Motor neuron (in vitro differentiated cells): ENCODE data around the gene SAE1. TPM values are rescaled to one million over a fixed set of nuclear protein-coding genes. Genes with fewer than 3 reads are reported as not detected.

Experiments
- ATAC-seq, 8 experiments: fragments of 200-7000 bp; cut with Tn5 transposase; replicated peaks in 6 of 8; 2 replicates each; pipeline ENCODE4 v1.8.0; 2021; ENCODE audit warnings: mild to moderate bottlenecking in 8 of 8, moderate library complexity in 8 of 8
- H3K27ac ChIP-seq, 2 donors: fragments of 250-450 bp; sonication (Bioruptor Pico); 2 replicates each; pipeline ENCODE4 v1.9.0; 2021; ENCODE audit warnings: antibody characterized with exemption in 2 of 2, mild to moderate bottlenecking in 2 of 2, moderate library complexity in 1 of 2
- H3K4me1 ChIP-seq, 2 donors: fragments of 250-450 bp; sonication (Bioruptor Pico); replicated peaks in 1 of 2; 2 replicates each; pipeline ENCODE4 v1.6.1; 2021; ENCODE audit warnings: antibody characterized with exemption in 2 of 2, mild to moderate bottlenecking in 2 of 2, moderate library complexity in 1 of 2
- H3K4me3 ChIP-seq, 5 donors: fragments of 250-450 bp; sonication (Bioruptor Pico); 2 replicates each; pipeline ENCODE4 v1.9.0; 2021; ENCODE audit warnings: antibody characterized with exemption in 5 of 5, mild to moderate bottlenecking in 5 of 5, moderate library complexity in 4 of 5
- WGBS, 10 experiments: fragments of 450-650 bp; shearing (Covaris generic); methylation state at CpG; one replicate each; pipeline ENCODE4 v1.0.0; 2022; 5-methylcytosine and 5-hydroxymethylcytosine counted together
- in situ Hi-C, 9 experiments: fragments of 400-800 bp; cut with MboI; loops; one replicate each; pipeline ENCODE4 v1.15.0; 2021; ENCODE audit warnings: low sequenced_read_pairs in 9 of 9, low pct_unique_long_range_greater_than_20kb in 2 of 9; ENCODE audit not compliant: unreplicated experiment in 9 of 9
- total RNA-seq, 8 experiments: library from RNA; unstranded; fragments of 300-600 nt; gene quantifications; 2 replicates each; pipeline versions ENCODE4 v1.2.3 to v1.2.4, GENCODE V29; 2022

SAE1 gene
- total RNA-seq, 8 experiments from 2014 or later = 76.2 to 197 (median 91.7) TPM

DNA sequence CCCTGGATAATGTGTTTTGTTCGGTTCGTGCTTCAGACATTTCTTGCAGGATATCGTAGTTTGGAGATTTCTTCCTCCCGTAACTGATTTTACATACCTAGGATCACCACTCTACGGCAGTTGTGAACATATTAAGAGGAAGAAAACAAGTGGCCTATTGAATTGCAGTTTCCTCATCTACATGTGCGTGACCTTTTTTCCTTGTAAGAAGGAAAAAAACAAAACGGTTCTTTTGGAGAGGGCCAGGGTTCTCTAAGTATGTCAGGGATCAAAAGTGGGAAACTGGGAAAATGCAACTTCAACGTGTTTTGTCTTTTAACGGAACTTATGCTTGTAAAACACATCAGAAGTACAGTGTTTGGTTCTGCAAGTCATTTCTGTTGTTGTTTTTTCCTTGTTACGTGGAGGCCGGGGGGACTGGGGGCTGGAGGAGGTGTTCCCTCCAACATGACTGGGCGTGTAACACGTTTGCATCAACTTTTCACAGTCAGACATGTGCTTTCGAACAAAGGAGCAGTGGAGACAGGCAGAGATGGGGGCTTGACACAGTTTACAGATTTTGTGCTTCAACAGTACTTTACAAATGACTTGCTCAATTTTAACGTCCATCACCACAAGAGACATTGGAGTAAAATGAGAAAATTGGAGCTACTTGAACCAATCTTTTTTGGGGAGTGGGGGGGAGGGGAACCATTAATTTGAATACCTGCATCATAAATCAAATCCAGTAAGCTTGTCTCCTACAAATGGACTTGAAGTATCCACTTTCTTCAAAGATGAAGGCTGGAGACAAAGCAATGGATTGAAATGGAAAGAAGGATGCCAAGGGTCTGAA, 20.9 kb upstream of the SAE1 start:
- ATAC-seq = no peak
- in situ Hi-C loops = no loop called here
- Histone ChIP-seq H3K4me1 (peaks cover 35 to 41% of the 10 kb centered on the region in 2 donors), H3K27ac (peak overlapping the region; percentile 100), H3K4me3 (peak overlapping the region; percentile 64 to 84 (median 67))
- WGBS, 10 experiments = 2 to 29% (median 7%) methylated on average over 3 to 14 of the region's 15 CpGs; no CpG with 5 or more reads in 1 of the 10 experiments

DNA sequence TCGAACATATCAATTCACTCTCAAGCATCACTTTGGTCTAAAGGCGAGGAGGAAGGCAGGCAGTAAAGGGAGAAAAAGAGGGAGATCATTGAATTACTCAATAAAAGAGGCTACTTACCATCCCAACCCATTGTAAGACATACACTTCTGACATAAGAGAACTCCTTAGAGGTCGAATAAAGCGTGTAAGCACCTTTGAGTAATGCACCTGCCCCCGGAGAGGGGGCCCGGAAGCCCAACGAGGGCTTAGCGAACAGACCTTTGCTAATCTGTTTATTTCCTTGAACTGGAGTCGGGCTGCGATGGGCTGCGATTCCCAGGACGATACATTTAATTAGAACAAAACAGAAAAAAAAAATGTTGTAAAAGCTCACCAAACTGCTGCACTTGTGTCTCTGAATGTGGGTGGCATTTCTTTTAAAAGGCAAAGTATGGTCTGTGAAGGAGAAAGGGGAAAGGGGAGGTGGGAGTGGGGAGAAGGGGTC, 20.1 kb upstream of the SAE1 start:
- ATAC-seq = no peak
- Histone ChIP-seq H3K4me1 (peaks cover 35 to 41% of the 10 kb centered on the region in 2 donors), H3K4me3 (peak overlapping the region; percentile 64 to 84 (median 67)), H3K27ac (peak overlapping the region; percentile 100)
- in situ Hi-C loops = no loop called here
- WGBS, 10 experiments = 0 to 13% (median 0%) methylated on average over 2 to 12 of the region's 12 CpGs; no CpG with 5 or more reads in 1 of the 10 experiments

DNA sequence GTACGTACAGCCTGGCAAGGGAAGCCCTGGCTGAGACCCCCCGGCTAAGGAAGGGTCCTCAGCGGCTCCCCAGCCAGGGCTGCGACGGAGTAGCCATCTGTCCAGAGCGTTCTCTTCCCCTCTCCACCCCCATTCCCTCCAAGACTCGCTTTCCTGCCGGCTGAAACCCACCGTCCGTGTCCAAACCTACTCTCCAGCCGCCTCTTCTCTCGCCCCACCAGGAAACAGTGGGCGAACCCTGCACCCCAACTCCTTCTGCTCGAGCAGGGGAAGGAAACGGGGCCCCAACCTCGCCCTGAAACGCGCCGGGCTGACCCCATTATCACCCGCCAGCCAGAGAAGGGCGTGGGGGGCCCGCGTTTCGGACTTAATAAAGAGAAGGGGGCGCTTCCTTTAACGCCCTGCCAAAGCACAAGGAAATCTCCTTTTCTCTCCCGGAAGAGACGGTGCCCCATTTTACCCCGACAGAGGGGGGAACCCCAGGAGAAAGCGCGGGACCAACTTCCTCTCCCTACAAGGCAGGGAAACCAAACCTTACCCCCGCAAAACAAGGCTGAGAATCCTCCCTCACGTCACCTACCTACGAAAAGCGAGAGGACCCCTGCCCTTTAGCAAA, 19.5 kb upstream of the SAE1 start:
- ATAC-seq = no peak

DNA sequence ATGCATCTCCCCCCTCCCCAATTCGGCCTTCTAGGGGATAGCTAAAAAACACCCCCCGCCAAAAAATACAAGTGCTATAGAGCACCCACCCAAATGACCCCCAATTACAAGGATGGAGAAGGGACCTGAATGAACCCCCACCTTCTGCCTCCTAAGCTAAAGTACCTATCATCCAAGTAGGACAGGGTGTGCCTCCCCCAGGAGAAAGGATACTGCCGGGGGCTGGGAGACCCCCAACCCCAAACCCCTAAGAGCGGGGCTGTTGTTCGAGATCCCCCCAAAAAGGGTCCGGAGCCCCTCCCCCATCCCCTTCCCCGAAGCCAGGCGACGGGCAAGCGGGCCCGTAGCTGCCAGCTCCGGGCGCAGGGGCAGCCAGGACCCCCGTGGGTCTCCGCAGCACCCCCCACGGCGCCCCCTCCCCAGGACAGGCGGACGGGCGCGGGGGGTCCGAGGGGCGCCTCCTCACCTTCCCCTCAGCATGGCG, 18.9 kb upstream of the SAE1 start:
- Histone ChIP-seq H3K4me1 (peaks cover 33 to 39% of the 10 kb centered on the region in 2 donors), H3K27ac (peak overlapping the region; percentile 100), H3K4me3 (peak overlapping the region; percentile 64 to 84 (median 67))
- 0% methylated on average over 3 of the region's 24 CpGs; no CpG with 5 or more reads in 9 of the 10 experiments for WGBS, 10 experiments
- ATAC-seq = no peak
- in situ Hi-C loops = no loop called here

More for the DNA sequence above, 19.5 kb upstream of the SAE1 start:
- Histone ChIP-seq H3K4me3 (peak overlapping the region; percentile 64 to 84 (median 67)), H3K4me1 (peaks cover 35 to 41% of the 10 kb centered on the region in 2 donors), H3K27ac (peak overlapping the region; percentile 100)
- 0% methylated on average over 2 to 15 of the region's 35 CpGs; no CpG with 5 or more reads in 2 of the 10 experiments for WGBS, 10 experiments
- in situ Hi-C loops = no loop called here

DNA sequence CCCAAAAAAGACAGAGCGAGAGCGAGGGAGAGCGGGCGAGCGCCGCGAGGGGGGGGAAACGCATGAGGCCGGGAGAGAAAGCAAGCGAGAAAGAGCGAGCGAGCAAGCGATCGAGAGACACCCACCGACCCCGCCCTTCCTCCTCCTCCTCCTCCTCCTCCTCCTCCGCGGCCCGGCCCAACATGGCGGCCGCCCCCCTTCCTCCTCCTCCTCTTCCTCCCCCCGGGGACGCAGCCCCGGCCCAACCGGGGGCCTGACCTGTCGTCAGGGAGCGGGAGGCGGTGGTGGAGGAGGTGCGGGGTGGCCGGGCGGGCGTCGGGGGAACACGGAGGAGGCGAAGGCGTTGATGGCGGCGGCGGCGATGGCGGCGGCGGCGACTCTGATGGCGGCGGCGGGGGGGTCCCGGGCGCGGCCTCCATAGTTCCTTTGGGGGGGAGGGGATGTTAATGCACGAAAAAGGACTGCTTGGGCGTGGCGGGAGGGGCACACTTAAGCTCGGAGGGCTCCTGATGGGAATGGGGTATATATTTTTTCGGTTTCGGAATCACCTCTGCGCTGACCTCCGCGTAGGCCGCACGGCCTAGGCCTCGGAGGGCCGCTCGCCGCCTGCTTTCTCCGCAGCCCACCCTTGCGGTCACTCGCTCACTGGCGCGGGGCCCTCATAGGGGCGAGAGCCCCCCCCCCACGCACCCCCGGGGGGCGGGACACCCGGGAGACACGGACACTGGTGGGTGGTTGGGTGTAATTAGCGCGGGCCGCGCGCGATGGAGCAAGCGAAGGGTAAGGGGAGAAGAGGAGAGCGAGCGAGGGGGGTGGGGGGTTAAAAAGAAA, 18.3 kb upstream of the SAE1 start:
- in situ Hi-C loops = no loop called here
- Histone ChIP-seq H3K4me3 (peak overlapping the region; percentile 64 to 84 (median 67)), H3K27ac (peak overlapping the region; percentile 100), H3K4me1 (peaks cover 26 to 35% of the 10 kb centered on the region in 2 donors)
- ATAC-seq = peak; percentile 8 to 29 (median 19)
- 0% methylated on average over 1 of the region's 85 CpGs; no CpG with 5 or more reads in 9 of the 10 experiments for WGBS, 10 experiments

DNA sequence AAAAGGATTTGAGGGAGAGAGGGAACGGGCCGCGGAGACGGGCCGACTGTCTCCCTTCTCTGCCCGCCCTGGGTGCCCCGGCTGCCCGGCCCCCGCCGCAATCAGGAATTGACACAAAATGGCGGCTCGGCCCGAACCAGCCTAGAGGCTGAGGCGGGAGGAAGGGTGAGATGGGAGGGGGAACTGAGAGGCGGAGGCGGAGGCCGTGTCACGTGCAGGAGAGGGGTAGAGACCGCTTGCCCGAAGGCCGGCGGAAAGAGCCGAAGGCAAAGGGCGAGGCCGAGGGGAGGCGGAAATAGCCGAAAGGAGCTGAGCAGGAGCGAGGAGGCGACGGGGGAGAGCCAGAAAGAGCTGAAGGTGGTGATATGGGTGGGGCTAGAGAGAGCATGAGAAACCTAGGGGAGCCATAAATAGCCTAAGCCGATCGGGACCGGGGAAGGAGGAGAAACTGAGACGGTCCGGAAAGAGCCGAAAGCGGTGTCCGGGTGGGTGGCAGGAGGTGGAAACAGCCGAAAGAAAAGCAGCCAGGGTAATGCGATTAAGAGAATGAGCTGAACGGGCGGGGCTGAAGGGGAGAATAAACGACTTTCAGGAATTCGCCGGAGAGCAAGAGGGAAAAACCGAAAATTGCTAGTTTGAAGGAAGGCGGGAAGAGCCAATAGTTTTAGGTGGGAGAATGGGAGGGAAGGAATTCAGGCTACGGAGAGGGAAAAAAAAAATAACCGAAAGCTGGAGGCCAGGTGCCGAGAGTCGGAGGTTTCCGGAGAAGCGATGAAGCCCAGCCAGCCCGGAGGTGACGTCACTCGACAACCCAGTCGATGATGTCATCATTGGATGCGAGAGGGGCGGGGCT, 17.4 kb upstream of the SAE1 start, which contains the start of gene ZC3H4:
Gene ZC3H4 (minus strand): TSS at position 780 of the 853 bp plus-strand sequence. CDS start 1,192 bp downstream, outside the sequence.
- peaks cover 18 to 26% of the 10 kb centered on the region in 2 donors for H3K4me1 ChIP-seq
- in situ Hi-C loops = no loop called here
- ATAC-seq = peak; percentile 72 to 92 (median 88)
- 0 to 2% (median 0%) methylated on average over 11 to 33 of the region's 59 CpGs; no CpG with 5 or more reads in 2 of the 10 experiments for WGBS, 10 experiments
- H3K4me3 ChIP-seq = peak within 1 kb of the TSS; percentile 64 to 84 (median 67)
- peak within 1 kb of the TSS; percentile 100 for H3K27ac ChIP-seq

DNA sequence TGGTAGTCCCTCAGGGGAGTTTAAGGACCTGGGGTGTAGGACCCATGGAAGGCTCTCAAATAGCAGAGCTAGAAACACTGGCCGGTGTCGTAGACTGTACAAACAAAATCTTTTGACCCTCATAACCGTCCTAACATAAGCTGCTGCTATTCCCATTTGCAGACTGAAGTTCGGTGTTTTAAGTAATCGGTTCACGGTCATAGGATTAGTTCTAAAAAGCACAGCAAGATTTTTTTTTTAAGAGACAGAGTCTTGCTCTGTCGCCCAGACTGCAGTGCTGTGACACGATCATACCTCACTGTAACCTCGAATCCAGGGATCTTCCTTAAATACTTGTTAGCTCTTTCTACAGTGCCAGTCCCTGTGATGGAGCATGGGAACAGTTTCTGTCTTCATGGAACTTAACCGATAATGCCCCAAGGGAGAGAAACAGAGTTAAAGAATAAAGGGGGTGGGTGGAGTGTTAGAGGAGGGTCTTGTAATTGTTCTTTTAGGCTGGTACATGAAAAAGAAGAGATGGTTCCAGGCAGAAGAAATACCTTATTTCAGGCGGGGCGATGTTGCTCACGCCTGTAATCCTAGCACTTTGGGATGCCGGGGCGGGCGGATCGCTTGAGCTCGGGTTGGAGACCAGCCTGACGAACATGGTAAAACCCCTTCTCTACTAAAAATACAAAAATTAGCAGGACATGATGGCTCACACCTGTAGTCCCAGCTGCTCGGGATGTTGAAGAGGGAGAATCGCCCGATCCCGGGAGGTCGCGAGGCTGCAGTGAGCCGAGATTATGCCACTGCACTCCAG, 16.6 kb upstream of the SAE1 start:
- H3K4me1 ChIP-seq = peaks cover 13 to 18% of the 10 kb centered on the region in 2 donors
- peak overlapping the region; percentile 100 for H3K27ac ChIP-seq
- WGBS, 10 experiments = 0 to 100% (median 70%) methylated on average over 1 to 18 of the region's 26 CpGs

DNA sequence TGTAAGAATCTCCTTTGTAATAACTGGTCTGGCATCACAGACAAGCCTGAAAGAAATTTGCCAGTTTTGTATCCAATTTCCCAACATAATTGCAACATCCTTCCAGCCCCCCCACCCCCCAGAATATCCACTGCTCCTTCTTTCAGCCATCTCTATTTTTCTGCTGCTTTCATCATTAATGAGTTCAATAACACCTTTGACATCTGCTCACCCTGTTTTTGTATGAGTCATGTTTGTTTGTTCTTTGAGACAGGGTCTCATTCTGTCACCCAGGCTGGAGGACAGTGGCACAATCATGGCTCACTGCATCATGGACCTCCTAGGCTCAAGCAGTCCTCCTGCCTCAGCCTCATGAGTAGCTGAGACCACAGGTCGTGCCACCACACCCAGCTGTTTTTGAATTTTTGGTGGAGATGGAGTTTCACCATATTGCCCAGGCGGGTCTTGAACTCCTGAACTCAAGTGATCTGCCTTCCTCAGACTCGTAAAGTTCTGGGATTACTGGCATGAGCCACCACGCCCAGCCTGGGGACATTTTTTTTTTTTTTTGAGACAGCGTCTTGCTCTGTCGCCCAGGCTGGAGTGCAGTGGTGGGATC, 10.1 kb upstream of the SAE1 start:
- Histone ChIP-seq H3K4me1 (peaks cover 0 to 3% of the 10 kb centered on the region in 2 donors), H3K4me3 (no peak overlapping the region), H3K27ac (no peak overlapping the region)
- in situ Hi-C loops = loop anchor here in 1 of 9 experiments (10.0 kb wide), 2 partner anchors 46 to 86 kb away; no protein-coding TSS in a partner anchor
- 40 to 100% (median 100%) methylated on average over 1 of the region's 6 CpGs; no CpG with 5 or more reads in 3 of the 10 experiments for WGBS, 10 experiments
- peak in 7 of 8 experiments; percentile 38 to 77 (median 46) for ATAC-seq

More for the DNA sequence above, 16.6 kb upstream of the SAE1 start:
- no peak for ATAC-seq
- H3K4me3 ChIP-seq = peak overlapping the region; percentile 64 to 84 (median 67)
- in situ Hi-C loops = no loop called here

DNA sequence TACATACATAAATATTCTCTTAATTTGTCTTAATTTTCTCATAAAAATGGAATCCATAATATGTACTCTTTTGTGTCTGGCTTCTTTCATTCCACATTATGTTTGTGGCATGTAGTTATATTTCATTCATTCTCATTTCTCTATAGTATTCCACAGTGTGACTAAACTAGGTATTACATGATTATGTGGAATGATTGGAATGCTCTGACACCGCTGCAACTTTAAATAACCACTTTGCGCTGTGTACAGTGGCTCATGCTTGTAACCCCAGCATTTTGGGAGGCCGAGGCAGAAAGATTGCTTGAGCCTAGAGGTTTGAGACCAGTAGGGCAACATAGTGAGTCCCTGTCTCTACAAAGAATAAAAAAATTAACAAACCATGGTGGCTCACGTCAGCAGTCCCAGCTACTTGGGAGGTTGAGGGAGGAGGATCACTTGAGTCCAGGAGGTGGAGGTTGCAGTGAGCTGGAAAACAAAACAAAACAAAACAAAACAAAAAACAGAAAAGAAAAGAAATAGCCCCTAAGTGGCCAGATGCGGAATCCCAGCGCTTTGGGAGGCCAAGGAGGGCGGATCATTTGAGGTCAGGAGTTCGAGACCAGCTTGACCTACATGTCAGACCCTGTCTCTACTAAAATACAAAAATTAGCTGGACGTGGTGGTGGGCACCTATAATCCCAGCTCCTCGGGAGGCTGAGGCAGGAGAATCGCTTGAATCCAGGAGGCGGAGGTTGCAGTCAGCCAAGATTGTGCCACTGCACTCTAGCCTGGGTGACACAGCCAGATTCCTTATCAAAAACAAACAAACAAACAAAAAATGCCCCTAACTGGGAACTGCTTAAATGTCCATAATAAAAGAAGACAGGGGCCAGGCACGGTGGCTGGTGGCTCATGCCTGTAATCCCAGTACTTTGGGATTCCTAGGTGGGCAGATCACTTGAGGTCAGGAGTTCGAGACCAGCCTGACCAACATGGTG, 8.0 kb upstream of the SAE1 start:
- peak in 3 of 8 experiments; percentile 59 to 87 (median 61) for ATAC-seq
- Histone ChIP-seq H3K4me1 (peaks cover 0 to 3% of the 10 kb centered on the region in 2 donors), H3K27ac (no peak overlapping the region), H3K4me3 (no peak overlapping the region)
- in situ Hi-C loops = loop anchor here in 1 of 9 experiments (10.0 kb wide), 2 partner anchors 48 to 88 kb away; no protein-coding TSS in a partner anchor
- 50 to 100% (median 79%) methylated on average over 1 to 13 of the region's 14 CpGs for WGBS, 10 experiments

DNA sequence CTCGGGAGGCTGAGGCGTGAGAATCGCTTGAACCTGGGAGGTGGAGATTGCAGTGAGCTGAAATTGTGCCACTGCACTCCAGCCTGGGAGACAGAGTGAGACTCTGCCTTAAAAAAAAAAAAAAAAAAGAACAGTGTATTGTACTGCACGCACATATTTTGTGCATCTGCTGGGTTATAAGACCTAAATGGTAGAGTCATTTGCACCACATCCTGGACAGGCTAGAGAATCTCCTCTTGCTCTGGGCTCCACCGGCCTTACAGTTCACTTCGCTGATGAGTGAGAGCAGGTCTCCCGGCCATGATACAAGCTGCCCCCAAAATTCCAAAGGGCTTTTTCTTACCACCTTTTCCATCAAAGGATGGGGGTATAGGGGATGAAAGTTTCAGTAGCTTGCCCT, 7.2 kb upstream of the SAE1 start:
- ATAC-seq = no peak
- no peak overlapping the region for H3K4me3 ChIP-seq
- H3K27ac ChIP-seq = no peak overlapping the region
- peaks cover 0 to 3% of the 10 kb centered on the region in 2 donors for H3K4me1 ChIP-seq
- in situ Hi-C loops = loop anchor here in 1 of 9 experiments (10.0 kb wide), 2 partner anchors 49 to 89 kb away; no protein-coding TSS in a partner anchor
- 33 to 95% (median 82%) methylated on average over 3 to 7 of the region's 7 CpGs; no CpG with 5 or more reads in 2 of the 10 experiments for WGBS, 10 experiments
